ENCODE results near the gene ZNF454.

Gene ZNF454

GRCh38 chr5:178940569-178941360 lies at the start of gene ZNF454:
Gene ZNF454, plus strand, starts transcription at chr5:178941198. Its CDS starts 1,594 bp downstream, at chr5:178942792.
- no peak for DNase-seq

DNA sequence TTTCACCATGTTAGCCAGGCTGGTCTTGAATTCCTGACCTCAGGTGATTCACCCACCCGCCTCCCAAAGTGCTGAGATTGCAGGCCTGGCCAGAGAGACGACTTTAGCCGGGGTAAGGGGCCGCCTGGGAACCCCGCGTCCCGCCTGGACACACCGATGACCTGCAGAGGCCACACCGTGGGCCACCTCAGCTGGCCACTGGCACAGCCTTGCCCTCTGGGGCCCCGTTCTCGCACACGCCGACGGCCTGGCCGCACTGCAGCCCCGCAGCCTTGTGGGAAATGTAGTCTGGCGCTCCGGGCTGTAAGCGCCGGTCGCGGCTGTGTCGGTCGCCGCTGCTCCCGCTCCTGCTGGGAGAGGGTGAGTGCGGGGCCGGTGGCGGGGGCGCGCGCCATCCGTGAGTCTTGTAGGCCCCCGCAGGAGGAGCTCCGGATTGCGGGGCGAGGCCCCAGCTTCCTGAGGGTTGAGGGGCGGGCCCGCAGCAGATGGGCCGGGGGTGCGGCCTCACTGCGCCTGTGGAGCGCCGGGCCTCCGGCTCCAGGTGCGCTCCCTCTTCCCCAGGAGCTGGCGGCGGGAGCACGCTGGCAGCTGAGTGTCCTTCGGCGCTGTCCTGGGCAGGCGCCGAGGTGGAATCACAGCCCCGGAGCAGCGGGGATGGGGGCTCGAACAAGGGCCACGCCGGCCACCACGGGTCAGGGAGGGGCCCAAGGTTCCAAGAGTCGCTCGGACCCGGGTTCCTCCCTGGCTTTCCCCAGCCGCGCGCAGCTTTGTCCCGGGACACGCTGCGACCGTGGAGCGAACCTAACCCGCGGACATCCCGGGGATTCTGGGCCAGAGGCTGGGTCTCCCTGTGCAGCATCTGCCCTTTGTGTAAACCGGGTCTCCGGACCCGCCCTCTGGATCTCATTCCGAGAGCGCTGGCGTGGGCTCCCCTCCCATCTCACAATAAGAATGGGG lies 45.1 kb upstream of the ZNF454 start, which contains the start of gene ZFP2:
ZFP2 (plus strand) TSS at position 299 of the 957 bp plus-strand sequence. CDS start 35,401 bp downstream, outside the sequence.
- no peak for DNase-seq

DNA sequence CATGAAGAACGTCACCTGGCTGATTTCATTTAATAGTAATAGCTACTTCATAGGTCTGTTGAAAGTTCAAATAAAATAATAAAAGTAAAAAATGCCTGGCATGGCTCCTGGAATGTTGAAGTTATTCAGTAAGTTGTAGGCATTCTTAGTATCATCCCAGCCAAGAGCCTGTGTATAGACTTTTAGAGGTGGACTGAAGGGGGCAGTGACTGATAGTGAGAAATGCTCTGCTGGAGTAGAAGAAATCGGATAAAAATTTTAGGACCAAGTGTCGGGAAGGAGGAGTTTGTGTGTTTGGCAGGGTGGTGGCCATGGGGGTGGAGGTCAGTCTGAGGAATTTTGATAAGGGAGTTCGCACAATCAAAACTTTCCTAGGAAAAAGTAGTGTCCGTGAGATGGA lies 41.7 kb upstream of the ZNF454 start:
- no peak for DNase-seq

DNA sequence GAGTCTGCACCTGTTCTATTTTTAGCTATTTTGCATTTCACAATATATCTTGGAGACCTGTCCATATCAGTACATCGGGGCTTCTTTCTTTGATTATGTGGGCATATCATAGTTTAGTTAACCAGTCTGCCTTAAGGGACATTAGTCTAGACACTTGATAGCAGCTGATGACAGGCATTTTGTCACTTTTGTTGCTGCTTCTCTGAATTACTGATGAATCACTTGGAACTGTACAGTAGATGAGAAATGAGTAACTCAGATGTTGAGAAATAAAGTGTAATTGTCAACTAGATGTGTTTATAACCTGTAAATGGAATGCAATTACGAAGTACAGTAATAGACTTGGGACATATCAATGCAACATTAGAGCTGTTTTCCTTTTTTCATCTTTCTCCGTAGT lies 38.1 kb upstream of the ZNF454 start:
- no peak for DNase-seq

- DNase-seq = no peak
Observed at GRCh38 chr5:178931846-178932760, 8.9 kb upstream of the ZNF454 start.

DNA sequence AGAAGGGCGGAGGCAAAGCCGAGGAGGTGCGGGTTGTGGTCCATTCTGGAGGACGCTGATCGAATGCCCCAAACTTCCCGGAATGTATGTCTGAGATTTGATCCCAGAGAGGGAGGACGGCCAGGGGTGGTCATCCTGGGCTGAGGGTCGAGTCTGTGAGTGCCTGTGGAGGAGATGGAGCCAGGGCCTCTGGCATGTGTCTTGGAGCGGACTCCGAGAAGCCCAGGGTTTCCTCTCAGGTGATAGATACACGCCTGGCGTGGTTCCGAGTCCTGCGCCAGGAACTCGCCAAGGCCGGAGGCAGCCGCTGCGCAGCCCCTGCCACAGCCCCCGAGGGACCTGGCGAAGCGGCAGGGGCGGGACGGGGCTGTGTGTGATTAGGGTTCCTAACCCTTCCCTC lies 363 bp downstream of the ZNF454 start:
- no peak for DNase-seq

GRCh38 chr5:178965465-178966055 lies 24.6 kb downstream of the ZNF454 start:
- DNase-seq = no peak

- DNase-seq = no peak
Observed at GRCh38 chr5:178981381-178981780, 40.4 kb downstream of the ZNF454 start.

DNA sequence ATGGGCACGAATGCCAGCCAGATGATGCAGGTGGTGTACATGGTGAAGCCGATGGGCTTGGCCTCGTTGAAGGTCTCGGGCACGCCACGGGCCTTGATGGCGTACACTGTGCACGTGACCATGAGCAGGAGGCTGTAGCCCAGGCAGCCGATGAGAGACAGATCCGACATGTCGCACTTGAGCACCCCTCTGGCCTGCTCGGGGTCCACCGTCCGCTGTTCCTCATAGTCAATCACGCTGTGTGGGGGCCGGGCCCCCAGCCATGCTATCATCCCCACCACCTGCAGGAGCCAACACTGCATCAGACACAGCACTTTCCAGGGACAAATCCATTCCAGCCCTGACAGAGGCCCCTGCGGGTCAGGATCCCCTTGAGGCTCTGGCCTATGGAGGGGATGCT lies 41.9 kb downstream of the ZNF454 start:
- no peak for DNase-seq

DNA sequence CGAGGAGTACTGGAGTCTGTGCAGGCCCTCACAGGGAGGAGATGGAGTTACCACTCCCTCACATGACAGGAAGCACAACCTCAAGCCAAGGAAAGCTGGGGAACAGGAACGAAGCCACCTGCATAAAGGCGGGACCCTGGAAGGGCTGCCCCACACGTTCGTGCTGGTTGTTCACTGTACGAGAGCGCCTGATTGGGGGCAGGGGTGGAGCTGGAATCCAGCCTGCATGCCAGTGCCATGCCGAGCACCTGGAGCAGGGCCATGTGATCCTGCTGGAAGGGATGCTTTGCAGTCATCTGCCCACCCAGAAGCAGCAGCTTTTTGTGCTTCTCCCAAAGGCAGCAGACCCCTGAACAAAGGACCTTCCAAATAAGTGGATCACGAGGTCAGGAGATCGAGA lies 42.7 kb downstream of the ZNF454 start:
- DNase-seq = no peak

GRCh38 chr5:178984145-178985072 lies 43.4 kb downstream of the ZNF454 start:
- no peak for DNase-seq

GRCh38 chr5:178986326-178986960 lies 45.4 kb downstream of the ZNF454 start:
- DNase-seq = no peak

- DNase-seq = no peak
Observed at GRCh38 chr5:178988436-178989220, 47.6 kb downstream of the ZNF454 start.

DNA sequence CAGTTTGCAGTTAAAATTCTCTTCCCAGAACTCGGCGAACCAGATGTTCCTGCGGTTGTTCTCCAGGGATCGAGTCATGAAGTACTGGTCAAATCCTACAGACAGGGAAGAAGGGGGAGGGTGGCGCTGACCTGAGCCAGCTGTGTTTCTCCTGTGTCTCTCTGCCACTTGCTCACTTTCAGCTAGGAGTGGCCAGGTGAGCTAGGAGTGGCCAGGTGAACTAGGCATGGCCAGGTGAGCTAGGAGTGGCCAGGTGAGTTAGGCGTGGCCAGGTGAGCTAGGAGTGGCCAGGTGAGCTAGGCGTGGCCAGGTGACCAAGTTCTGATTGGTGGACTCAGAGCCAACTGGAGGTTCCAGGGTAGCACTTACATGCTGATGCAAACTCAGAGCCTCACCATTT lies 48.3 kb downstream of the ZNF454 start:
- DNase-seq = no peak

DNA sequence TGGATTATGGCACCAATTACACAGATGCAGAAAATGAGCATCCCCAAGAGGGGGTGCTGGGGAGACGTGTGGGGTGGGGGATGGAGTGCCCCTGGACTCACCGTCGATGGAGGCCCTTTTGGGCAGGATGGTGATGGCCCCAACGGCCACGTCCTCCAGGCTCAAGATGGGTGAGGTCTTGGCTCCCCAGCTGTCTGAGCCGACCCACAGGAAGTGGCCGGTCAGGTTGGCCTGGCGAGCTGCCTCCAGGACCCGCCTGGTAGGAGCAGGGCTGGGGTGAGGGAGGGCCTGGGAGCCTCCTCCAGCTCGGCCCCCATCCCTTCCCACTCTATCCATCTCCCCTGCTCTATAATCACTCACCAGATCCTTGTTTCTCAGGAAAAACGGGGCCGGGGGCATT lies 49.5 kb downstream of the ZNF454 start:
- no peak for DNase-seq

DNA sequence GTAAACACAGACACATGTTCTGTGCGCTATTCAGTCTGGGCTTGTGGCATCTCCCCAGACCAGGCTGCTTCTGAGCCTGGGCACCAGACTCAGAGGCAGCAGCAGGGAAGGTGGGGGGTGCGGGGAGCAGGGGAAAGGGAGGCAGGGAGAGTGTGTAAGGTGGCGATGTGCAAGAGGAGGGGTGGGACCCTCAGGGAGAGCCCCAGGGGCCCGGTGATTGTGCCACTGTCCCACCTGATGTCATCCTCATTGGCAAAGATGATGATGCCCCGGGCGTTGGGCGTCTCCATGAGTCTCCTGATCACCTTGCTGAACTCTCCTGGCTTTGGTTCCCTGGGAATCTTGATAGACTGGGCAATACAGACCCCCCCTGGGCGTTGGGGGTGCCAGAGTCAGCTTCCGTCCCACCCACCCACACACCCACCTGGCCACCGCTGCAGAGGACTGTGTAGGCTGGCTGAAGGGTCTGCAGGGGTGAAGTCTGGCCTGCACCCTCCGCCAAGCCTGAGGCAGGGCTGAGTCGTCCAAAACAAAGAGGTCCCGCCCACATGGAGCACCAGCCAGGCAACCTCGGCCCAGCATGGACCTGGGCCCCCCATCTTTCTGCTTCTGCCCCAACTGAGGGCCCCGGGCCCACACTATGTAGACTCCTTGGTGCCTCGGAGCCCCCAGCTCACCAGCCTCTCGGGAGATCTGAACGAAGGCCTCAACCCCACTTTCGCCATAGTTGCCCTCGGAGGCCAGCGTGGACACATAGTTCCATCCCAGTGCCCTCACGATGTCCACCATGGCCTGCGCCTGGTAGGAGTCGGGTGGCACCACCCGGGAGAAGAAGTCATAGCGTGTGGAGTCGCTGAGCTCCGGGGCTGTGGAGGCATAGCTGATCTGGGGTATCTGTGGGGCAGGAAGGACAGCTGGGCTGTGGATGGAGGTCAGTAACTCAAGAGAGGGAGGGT lies 50.5 kb downstream of the ZNF454 start:
- no peak for DNase-seq

DNA sequence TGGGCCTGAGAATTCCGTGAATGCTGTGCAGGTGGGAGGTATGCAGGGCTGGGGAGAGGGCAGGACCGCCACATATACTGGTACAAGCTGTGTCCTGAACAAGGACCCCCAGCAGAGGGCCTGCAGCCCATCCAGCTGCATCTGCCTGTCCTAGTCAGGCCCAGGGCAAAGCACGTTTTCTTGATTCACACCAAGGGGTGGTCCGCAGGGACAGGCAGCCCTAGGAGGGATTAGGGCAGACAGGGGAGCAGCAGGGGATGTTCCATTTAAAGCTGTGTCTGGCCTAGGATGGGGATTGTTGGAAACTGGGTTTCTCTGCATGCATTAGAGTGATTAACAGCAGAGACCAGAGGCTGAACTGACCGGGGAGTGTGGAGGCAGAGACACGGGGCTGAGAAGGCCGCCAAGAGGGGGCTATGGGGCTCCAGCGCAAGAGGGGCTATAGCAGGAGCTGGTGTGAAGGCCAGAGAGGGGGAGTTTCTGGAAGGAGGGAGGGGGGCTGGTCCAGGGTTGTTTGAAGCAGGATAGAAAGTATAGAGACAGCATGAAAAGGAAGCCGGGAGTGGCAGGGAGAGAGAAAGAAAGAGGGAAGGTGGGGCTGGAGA lies 51.4 kb downstream of the ZNF454 start:
- DNase-seq = no peak

DNA sequence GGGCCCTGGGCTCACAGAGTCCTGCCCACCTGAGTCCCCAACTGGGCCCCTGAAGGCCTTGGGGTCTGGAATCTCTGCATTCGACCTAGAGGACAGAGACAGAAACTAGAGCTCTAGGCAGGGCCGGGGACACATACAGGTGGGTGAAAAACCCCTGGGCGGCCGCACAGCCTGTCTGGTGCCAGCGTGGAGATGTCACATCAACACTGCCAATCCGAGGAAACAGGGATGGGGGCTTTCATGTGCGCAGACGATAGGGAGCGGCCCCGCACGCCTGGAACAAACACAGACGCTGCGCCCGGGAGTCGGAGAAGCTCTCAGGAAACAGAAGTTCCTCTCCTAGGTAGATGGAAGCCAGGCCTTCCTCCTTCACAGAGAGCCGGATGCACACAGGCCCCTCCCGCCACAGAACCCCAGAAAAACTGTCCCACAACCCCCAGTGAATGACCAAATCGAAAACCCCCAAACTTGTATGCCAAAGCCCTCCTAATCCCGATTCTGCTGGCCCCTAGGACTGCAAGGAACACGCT lies 52.3 kb downstream of the ZNF454 start:
- DNase-seq = no peak

Data from NCI-H187 treated with DMSO at 0.1 percent for 48 hours (cell line).